Fibroblast of skin of scalp (primary cell): Measurements from ENCODE around the gene POC5.

Experiments used
- DNase-seq: peaks from one replicate; pipeline ENCODE4 v3.0.0-alpha.2; 2013

The POC5 gene

GRCh38 chr5:75659791-75660450 is 57.3 kb downstream of the POC5 start:
- no peak for DNase-seq

GRCh38 chr5:75656311-75657003 is 60.8 kb downstream of the POC5 start:
- peak; percentile 35 for DNase-seq

- no peak for DNase-seq
Observed at GRCh38 chr5:75654693-75655295, 62.4 kb downstream of the POC5 start.

GRCh38 chr5:75653521-75653920 is 63.7 kb downstream of the POC5 start:
- no peak for DNase-seq

- DNase-seq, result no peak
Observed at GRCh38 chr5:75651575-75652238, 65.5 kb downstream of the POC5 start.

GRCh38 chr5:75648712-75649111 is 68.5 kb downstream of the POC5 start:
- DNase-seq, result no peak

- DNase-seq, result no peak
Observed at GRCh38 chr5:75640826-75641225, 76.4 kb downstream of the POC5 start.

- DNase-seq, result peak; percentile 88
Observed at GRCh38 chr5:75640395-75640794, 76.8 kb downstream of the POC5 start.

GRCh38 chr5:75639535-75640311 is 77.5 kb downstream of the POC5 start:
- DNase-seq, result no peak

GRCh38 chr5:75637949-75638348 is 79.3 kb downstream of the POC5 start:
- DNase-seq, result no peak

- no peak for DNase-seq
Observed at GRCh38 chr5:75632321-75632720, 84.9 kb downstream of the POC5 start.

GRCh38 chr5:75630875-75631274 is 86.4 kb downstream of the POC5 start:
- DNase-seq, result no peak

GRCh38 chr5:75627801-75628200 is 89.4 kb downstream of the POC5 start:
- DNase-seq, result no peak

- no peak for DNase-seq
Observed at GRCh38 chr5:75626959-75627358, 90.3 kb downstream of the POC5 start.
